H54 (cell line): ENCODE measurements around the gene MACROD1.
"Not testable (repeated sequence)": the region's sequence is repeated elsewhere in the genome, so short reads cannot be mapped to it uniquely, and the experiment has no call there.

Experiments used
- DNase-seq: peaks from one replicate; pipeline ENCODE4 v3.0.0; 2011; ENCODE audit warnings: low spot score, mixed read lengths; ENCODE audit not compliant: insufficient read length
- FAIRE-seq: peaks from 3 replicates; lab custom pipeline; 2011; peaks lifted over from hg19 to GRCh38; lab: Jason Lieb, UNC
- POLR2A ChIP-seq: IDR thresholded peaks from 2 replicates; pipeline ENCODE4 v1.6.1; 2011; ENCODE audit warnings: low read depth, mild to moderate bottlenecking, low read length

The MACROD1 gene

DNA sequence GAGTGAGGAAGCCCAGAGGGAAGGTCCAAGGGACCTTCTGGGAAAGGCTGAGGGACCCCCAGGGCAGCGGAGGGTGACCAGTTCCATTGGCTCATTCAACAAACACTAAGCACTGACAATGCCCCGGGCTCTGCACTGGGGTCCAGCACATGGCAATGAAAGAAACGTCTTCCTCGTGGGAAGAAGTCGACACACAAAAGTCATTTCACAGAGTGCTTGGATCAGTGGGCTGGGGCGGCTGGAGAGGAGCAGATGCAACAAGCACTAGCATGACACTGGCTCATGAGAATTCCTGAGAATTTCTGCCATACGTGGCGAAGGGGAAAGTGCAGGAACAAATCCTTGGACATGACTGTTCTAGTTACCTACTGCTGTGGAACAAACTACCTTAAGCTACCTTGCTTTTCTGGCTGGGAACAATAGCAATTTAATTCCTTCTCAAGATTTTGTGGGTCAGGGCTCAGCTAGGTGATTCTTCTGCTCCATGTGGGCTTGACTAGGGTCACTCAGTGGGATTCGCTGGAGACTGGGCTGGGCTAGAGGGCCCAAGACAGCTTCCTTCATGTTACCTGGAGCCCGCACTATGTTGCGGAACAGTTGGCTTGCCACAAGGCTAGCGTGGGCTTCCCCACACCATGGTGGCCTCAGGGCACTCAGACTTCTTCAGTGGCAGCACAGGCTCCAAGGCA lies 13.2 kb upstream of the MACROD1 start:
- FAIRE-seq (no peak), DNase-seq (no peak)
- TF ChIP-seq POLR2A = no peak

DNA sequence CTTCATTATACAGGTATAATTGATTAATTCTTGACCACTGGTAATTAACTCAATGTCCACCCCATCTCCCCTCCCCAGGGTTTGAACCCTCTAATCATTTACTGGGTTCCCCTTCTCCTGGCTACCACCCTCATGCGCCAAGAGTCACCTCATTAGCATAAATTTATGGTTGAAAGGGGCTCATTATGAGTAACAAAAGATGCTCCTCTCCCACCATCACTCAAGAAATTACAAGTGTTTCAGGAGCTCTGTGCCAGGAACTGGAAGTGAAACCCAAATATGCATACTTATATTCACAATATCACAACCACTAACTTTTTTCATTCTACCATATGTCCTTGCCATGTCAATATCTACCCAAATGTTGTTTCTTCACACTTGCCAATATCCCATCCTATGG lies 12.3 kb upstream of the MACROD1 start:
- no peak for TF ChIP-seq POLR2A
- FAIRE-seq (no peak), DNase-seq (no peak)

GRCh38 chr11:64176751-64177150 lies 10.8 kb upstream of the MACROD1 start:
- TF ChIP-seq POLR2A = no peak
- FAIRE-seq (no peak), DNase-seq (no peak)

- no peak for TF ChIP-seq POLR2A
- FAIRE-seq (no peak), DNase-seq (no peak)
Measured at GRCh38 chr11:64173616-64174355, 7.9 kb upstream of the MACROD1 start.

DNA sequence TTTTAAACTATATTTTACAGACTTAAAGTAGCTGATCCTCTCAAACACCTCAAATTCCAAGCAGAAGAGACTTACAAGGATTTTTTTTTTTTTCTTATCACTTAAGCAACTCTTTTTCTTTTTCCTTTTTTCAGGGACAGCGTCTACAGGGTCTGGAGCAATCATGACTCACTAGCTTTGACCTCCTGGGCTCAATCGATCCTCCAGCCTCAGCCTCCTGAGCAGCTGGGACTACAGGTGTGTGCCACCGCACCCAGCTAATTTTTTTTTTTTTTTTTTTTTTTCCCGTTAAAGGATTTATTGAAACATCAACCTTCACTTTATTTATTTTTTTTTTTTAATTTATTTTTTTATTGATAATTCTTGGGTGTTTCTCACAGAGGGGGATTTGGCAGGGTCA lies 4.5 kb upstream of the MACROD1 start:
- FAIRE-seq = no peak
- DNase-seq = no peak
- no peak for TF ChIP-seq POLR2A

GRCh38 chr11:64165481-64165841 lies 452 bp downstream of the MACROD1 start:
- no peak for DNase-seq
- no peak for FAIRE-seq
- TF ChIP-seq POLR2A = no peak

- DNase-seq = no peak
- FAIRE-seq = no peak
- TF ChIP-seq POLR2A = no peak
Measured at GRCh38 chr11:64164392-64165312, 1.3 kb downstream of the MACROD1 start.

DNA sequence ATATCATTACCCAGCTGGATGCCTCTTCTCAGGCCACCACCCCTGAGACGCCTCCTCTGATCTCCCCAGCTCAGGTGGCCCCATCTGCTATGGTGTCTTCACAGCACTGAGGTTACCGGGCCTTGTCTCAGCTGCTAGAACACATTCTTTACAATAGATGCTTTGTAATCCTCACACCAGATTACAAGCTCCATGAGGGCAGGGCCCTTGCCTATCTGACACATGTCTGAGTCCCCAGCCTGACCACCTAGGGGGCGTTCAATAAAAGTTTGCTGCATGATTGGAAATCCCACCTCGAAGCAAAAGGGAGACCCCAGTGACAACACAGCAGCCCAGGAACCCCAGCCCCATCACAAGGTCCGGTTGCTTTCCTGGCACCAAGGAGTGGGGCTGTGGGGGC lies 2.0 kb downstream of the MACROD1 start:
- no peak for FAIRE-seq
- DNase-seq = no peak
- no peak for TF ChIP-seq POLR2A

GRCh38 chr11:64162769-64163168 lies 3.1 kb downstream of the MACROD1 start:
- not testable (repeated sequence) for FAIRE-seq, DNase-seq

DNA sequence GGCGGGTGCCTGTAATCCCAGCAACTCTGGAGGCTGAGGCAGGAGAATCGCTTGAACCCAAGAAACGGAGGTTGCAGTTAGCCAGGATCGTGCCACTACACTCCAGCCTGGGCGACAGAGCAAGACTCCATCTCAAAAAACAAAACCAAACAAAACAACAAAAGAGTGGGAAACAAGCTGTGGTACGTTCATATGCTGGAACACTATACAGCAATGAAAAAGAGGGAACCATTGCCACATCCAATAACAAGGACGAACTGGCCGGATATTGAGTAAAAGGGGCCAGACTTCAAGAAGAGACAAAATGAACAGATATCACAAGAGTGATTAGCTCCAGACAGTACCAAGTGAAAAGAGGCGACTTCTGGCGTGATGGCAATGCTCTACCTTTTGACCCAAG lies 4.9 kb downstream of the MACROD1 start:
- no peak for DNase-seq
- TF ChIP-seq POLR2A = no peak
- FAIRE-seq = no peak

DNA sequence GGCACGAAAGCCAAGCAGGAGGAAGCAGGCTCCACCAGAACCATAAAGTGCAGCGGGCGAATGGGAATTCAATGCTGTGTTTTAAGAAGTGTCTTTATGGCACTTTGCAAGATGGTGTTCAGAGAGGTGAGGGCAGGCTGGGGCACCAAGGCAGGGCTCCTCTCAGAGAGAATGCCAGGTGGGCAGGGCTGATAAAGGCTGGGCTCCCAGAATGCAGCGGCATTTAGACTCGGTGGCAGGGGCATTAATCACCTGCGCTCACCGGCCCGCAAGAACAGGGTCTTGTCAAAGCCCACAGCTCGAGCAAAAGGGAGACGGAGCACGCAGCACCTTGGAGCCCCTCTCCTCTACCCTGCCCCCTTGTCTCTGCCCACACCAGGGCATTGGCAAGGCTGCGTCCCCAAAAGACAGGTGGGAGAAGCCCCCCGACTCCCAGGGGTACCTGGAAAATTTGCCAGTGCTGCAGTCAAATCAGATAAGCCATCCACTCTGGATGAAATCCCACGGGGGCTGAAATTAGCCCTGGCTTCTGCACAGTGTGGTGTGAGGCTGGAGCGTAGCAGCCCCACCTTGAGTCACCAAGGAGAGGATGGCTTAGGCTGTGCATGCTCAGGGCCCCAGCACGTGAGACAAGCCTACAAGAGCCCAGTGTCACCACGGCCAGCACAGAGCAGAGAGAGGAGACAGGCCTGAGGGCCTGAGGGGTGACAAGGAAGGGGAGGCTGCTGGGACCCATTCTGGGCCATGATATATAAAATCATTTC lies 8.1 kb downstream of the MACROD1 start:
- TF ChIP-seq POLR2A = no peak
- FAIRE-seq = no peak
- no peak for DNase-seq

GRCh38 chr11:64156235-64157011 lies 9.5 kb downstream of the MACROD1 start:
- FAIRE-seq = no peak
- DNase-seq = no peak
- no peak for TF ChIP-seq POLR2A

DNA sequence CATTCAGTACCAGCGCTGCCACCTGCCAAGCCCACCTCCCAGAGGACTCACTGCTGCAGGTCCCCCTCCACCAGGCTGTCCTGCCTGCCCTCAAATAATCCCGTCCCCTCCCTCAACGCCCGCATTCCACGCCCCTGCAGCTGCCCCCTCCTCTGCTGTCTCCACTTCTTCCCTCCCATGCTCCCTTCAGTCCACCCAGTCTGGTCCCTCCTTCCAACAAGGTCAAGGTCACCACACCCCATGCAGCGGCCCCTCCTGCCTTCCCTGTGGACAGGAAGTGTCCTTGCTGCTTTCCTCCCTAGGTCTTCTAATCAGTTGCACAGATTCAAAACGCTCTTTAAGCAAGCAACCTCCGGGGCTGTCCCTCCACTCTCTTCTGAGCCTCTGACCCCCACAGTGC lies 12.1 kb downstream of the MACROD1 start:
- no peak for TF ChIP-seq POLR2A
- DNase-seq (no peak), FAIRE-seq (no peak)
